ENCODE measurements around the gene S1PR2. TPM values are rescaled to one million over a fixed set of nuclear protein-coding genes. Genes with fewer than 3 reads are reported as not detected.
A peak's percentile ranks its signal among the peaks of the same experiment; 100 is the strongest.

S1PR2 gene, protein sequence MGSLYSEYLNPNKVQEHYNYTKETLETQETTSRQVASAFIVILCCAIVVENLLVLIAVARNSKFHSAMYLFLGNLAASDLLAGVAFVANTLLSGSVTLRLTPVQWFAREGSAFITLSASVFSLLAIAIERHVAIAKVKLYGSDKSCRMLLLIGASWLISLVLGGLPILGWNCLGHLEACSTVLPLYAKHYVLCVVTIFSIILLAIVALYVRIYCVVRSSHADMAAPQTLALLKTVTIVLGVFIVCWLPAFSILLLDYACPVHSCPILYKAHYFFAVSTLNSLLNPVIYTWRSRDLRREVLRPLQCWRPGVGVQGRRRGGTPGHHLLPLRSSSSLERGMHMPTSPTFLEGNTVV
- total RNA-seq = 10 to 100 TPM in 2 of 4 donors, 1 to 10 TPM in 2; 4.7 to 18.8 (median 9.5) TPM
- 3.5 TPM for polyA plus RNA-seq
- long read RNA-seq, donor 1, partial matches to known transcripts = 4 of 5 reads
- long read RNA-seq, donor 1, other reads (novel, unspliced or antisense) = 1 of 5 reads
- long read RNA-seq, donor 2, partial matches to known transcripts = 0 of 2 reads
- long read RNA-seq, donor 2, other reads (novel, unspliced or antisense) = 2 of 2 reads
- long read RNA-seq, donor 3, partial matches to known transcripts = 0 of 11 reads
- long read RNA-seq, donor 3, other reads (novel, unspliced or antisense) = 11 of 11 reads
- long read RNA-seq, donor 4, partial matches to known transcripts = 0 of 1 reads
- long read RNA-seq, donor 4, other reads (novel, unspliced or antisense) = 1 of 1 reads

DNA sequence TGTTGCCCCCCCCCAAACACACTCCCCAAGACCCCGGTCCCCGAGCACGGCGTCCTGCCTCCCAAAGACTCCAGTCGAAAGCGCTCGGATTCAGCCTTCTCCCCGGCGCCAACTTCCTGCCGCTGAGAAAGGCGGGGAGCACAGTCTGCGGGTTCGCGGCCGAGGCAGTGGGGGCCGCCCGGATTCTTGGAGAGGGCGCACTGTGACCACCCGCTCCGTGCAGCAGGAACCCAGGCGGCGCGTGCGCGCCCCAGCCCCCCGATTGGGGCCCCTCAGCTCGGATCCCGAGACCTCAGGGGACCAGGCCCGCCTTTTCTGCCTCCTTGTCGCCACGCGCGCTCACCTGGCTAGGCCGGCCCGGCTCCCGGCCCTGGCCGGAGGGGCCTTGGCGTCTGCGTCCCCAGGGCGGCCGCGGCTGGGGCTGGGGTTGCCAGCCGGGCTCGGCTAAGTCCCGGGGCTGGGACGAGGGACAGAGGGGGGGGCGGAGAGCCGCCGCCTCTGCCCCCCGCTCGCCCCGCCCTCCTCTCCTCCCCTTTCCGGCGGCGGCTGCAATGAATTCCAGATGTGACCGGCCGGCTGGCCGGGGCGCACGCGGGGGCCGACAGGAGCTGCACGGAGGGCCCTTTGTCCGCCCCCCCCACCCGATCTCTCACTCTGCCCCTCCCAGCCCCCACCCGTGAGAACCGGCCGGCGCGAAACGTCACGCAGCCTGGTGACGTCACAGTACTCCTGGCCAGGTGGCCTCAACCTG is at the start of gene S1PR2:
Gene S1PR2, minus strand, starts transcription at position 471 of the 751 bp plus-strand sequence. CDS start 6,426 bp downstream, outside the sequence.
- peak within 1 kb of the TSS; percentile 97 for H3K4me3 ChIP-seq (ENCODE audit: low read length)
- no peaks in the 10 kb centered on the region for H3K27me3 ChIP-seq (ENCODE audit: control insufficient read depth, insufficient read depth)
- peak; percentile 73 to 74 for ATAC-seq
- intact Hi-C loops (cut with DNase I) = loop anchor here in 1 of 4 donors (10.0 kb wide), 1 partner anchor 126 kb away; the partner anchor contains the start of genes ANGPTL6 and PPAN
- no peaks in the 10 kb centered on the region for H3K9me3 ChIP-seq (ENCODE audit: control insufficient read depth, low read length)
- DNase-seq = peak; percentile 90 to 95 (median 95)
- H3K4me1 ChIP-seq (ENCODE audit: control insufficient read depth, insufficient read depth, low read length) = peaks cover 4% of the 10 kb centered on the region
- peak within 1 kb of the TSS; percentile 87 for H3K27ac ChIP-seq (ENCODE audit: low read length)
- WGBS = under 1% methylated on average over 73 of the region's 73 CpGs

DNA sequence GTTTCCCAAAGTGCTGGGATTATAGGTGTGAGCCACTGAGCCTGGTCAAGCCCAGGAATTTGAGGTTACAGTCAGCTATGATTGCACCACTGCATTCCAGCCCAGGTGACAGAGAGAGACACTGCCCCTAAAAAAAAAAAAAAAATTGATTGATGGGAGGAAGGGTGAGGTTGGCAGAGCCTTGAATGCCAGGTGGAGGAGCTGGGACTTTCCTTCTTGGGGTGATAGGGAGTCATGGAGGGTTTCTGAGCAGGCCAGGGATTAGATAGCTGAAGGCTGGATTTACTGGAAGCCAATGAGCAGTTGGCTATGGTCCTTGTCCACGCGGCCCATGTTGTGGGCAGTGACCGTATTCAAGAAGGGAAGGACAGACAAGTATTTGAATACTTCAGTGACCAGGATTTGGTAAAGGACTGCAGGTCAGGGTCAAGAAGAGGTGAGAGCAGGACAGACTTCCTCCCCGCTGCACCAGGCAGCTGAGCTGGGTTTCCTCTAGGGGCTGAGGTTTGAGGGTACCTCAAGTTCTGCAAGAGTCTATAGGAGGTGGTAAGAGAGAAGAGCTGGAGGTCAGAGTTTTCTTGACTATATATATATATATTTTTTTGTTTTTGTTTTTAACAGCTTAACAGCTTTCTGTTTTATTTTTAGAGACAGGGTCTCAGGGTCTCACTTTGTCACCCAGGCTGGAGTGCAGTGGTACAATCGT is 48.8 kb upstream of the S1PR2 start:
- DNase-seq = no peak
- Histone ChIP-seq H3K27ac (ENCODE audit: low read length) (no peak overlapping the region), H3K27me3 (ENCODE audit: control insufficient read depth, insufficient read depth) (no peaks in the 10 kb centered on the region), H3K4me3 (ENCODE audit: low read length) (no peak overlapping the region), H3K9me3 (ENCODE audit: control insufficient read depth, low read length) (no peaks in the 10 kb centered on the region), H3K4me1 (ENCODE audit: control insufficient read depth, insufficient read depth, low read length) (no peaks in the 10 kb centered on the region)
- intact Hi-C loops (cut with DNase I) = loop anchor here in 2 of 4 donors (10.0 kb wide), 2 partner anchors 45 to 55 kb away; partner anchors contain the start of genes ICAM3 (in 1 of the 2) and RAVER1 (in 1 of the 2)
- ATAC-seq = no peak
- WGBS = 83% methylated on average over 5 of the region's 5 CpGs

DNA sequence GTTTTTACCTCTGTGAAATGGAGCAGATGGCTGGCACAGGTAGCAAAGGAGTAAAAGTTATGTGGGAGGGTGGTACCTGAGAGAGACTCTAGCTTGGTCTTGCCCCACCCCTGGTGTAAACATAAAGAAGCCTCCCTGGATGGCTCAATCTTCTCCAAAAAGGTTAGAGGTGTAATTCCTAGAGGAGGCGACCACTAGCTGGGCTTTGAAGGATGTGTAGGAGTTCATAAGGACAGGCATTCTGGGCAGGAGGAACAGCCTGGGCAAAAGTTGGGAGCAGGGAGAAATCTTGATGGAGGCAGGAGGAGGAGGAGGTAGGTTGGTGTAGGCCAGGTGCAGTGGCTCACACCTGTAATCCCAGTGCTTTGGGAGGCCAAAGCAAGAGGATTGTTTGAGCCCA is 47.8 kb upstream of the S1PR2 start:
- H3K27me3 ChIP-seq (ENCODE audit: control insufficient read depth, insufficient read depth) = no peaks in the 10 kb centered on the region
- WGBS = 98% methylated on average over 1 of the region's 1 CpG
- H3K27ac ChIP-seq (ENCODE audit: low read length) = no peak overlapping the region
- ATAC-seq = no peak
- H3K4me3 ChIP-seq (ENCODE audit: low read length) = no peak overlapping the region
- no peak for DNase-seq
- intact Hi-C loops (cut with DNase I) = loop anchor here in 2 of 4 donors (10.0 kb wide), 2 partner anchors 46 to 56 kb away; partner anchors contain the start of genes ICAM3 (in 1 of the 2) and RAVER1 (in 1 of the 2)
- no peaks in the 10 kb centered on the region for H3K9me3 ChIP-seq (ENCODE audit: control insufficient read depth, low read length)
- no peaks in the 10 kb centered on the region for H3K4me1 ChIP-seq (ENCODE audit: control insufficient read depth, insufficient read depth, low read length)

DNA sequence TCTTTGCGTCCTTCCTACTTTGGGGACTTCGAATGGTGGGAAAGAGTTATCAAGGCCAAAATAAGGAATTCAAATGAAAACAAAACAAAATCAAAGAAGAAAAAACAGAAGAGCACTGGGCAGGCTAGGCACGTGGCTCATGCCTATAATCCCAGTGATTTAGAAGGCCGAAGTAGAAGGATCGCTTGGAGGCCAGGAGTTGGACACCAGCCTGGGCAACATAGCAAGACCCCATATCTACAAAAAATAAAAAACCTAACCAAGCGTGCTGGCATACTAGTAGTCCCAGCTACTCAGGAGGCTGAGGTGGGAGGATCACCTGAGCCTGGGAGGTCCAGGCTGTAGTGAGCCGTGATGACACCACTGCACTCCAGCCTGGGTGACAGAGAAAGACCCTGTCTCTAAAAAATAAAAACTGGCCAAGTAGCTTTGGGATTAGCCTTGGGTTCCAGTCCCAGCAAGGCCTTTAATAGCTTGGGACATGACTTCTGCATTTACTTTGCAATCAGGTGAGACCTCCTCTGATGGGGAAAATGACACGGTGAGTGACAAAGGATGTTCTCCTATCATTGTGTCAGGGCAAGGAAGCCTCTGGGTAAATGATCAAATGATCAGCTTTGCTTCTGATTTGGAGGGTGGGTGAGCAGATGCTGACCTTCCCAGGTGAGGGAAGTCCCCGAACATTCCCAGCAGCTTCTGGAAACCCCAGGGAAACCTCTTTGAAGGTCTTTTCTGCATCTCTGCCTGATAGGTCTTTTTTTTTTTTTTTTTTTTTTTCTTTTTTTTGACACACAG is 46.9 kb upstream of the S1PR2 start:
- 92% methylated on average over 9 of the region's 9 CpGs for WGBS
- Histone ChIP-seq H3K4me1 (ENCODE audit: control insufficient read depth, insufficient read depth, low read length) (no peaks in the 10 kb centered on the region), H3K4me3 (ENCODE audit: low read length) (no peak overlapping the region), H3K9me3 (ENCODE audit: control insufficient read depth, low read length) (no peaks in the 10 kb centered on the region), H3K27me3 (ENCODE audit: control insufficient read depth, insufficient read depth) (no peaks in the 10 kb centered on the region), H3K27ac (ENCODE audit: low read length) (no peak overlapping the region)
- ATAC-seq (no peak), DNase-seq (no peak)
- intact Hi-C loops (cut with DNase I) = loop anchor here in 2 of 4 donors (10.0 kb wide), 2 partner anchors 47 to 57 kb away; partner anchors contain the start of genes ICAM3 (in 1 of the 2) and RAVER1 (in 1 of the 2)

DNA sequence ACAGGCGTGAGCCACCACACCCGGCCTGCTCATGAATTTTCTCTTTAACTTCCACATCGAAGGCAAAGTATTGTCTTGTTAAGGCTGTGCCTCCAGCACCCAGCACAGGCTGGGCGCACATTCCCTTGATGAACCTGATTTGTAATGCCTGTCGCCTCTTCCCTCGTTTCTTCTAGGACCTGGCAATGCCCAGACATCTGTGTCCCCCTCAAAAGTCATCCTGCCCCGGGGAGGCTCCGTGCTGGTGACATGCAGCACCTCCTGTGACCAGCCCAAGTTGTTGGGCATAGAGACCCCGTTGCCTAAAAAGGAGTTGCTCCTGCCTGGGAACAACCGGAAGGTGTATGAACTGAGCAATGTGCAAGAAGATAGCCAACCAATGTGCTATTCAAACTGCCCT is 43.5 kb upstream of the S1PR2 start:
- H3K27me3 ChIP-seq (ENCODE audit: control insufficient read depth, insufficient read depth) = no peaks in the 10 kb centered on the region
- intact Hi-C loops (cut with DNase I) = loop anchor here in 2 of 4 donors (10.0 kb wide), 2 partner anchors 50 to 60 kb away; partner anchors contain the start of genes ICAM3 (in 1 of the 2) and RAVER1 (in 1 of the 2)

DNA sequence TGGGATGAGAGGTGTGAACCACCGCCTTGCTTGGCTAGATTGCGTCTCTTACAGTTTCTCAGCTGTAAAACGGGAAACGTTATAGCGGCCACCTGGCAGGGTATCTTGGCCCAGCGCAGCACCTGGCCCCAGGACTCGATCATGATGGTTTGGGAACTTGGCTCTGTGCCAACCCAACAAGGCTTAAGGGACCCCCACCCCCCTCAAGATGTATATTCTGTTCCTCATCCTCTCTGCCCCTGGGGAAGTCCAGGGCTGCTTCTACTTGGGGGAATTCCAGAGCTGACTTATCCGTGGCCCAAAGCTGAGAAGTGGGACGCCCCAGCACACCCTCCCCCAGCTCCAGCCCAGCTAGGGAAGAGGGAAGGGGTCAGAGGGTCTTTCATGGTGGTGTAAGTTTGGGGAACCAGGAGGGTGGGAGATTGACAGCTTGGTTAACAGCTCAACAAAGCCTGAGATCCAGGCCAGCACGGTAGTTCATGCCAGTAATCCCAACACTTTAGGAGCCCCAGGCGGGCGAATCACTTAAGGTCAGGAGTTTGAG is 40.5 kb upstream of the S1PR2 start:
- Histone ChIP-seq H3K9me3 (ENCODE audit: control insufficient read depth, low read length) (no peaks in the 10 kb centered on the region), H3K27me3 (ENCODE audit: control insufficient read depth, insufficient read depth) (no peaks in the 10 kb centered on the region), H3K4me3 (ENCODE audit: low read length) (peak overlapping the region; percentile 33), H3K4me1 (ENCODE audit: control insufficient read depth, insufficient read depth, low read length) (no peaks in the 10 kb centered on the region), H3K27ac (ENCODE audit: low read length) (peak overlapping the region; percentile 25)
- intact Hi-C loops (cut with DNase I) = loop anchor here in 2 of 4 donors (10.0 kb wide), 2 partner anchors 53 to 63 kb away; partner anchors contain the start of genes ICAM3 (in 1 of the 2) and RAVER1 (in 1 of the 2)
- ATAC-seq (peak in 1 of 2 donors; percentile 3), DNase-seq (peak in 2 of 3 donors; percentile 60 to 73)
- WGBS = 29% methylated on average over 12 of the region's 12 CpGs

More for the DNA sequence above, 43.5 kb upstream of the S1PR2 start:
- Histone ChIP-seq H3K4me3 (ENCODE audit: low read length) (no peak overlapping the region), H3K9me3 (ENCODE audit: control insufficient read depth, low read length) (no peaks in the 10 kb centered on the region), H3K4me1 (ENCODE audit: control insufficient read depth, insufficient read depth, low read length) (no peaks in the 10 kb centered on the region), H3K27ac (ENCODE audit: low read length) (no peak overlapping the region)
- ATAC-seq (no peak), DNase-seq (no peak)
- 84% methylated on average over 10 of the region's 10 CpGs for WGBS

DNA sequence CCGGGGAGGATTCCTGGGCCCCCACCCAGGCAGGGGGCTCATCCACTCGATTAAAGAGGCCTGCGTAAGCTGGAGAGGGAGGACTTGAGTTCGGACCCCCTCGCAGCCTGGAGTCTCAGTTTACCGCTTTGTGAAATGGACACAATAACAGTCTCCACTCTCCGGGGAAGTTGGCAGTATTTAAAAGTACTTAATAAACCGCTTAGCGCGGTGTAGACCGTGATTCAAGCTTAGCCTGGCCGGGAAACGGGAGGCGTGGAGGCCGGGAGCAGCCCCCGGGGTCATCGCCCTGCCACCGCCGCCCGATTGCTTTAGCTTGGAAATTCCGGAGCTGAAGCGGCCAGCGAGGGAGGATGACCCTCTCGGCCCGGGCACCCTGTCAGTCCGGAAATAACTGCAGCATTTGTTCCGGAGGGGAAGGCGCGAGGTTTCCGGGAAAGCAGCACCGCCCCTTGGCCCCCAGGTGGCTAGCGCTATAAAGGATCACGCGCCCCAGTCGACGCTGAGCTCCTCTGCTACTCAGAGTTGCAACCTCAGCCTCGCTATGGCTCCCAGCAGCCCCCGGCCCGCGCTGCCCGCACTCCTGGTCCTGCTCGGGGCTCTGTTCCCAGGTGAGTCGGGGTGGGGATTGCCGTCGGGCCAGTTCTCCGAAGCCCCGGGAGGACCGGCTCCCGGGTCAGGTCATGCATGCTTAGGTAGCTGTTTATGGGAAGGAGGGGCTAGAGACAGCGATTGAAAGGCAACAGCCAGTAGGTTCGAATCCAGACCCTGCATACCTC is 39.7 kb upstream of the S1PR2 start, which contains the start of gene ICAM1:
Gene ICAM1, plus strand, starts transcription at position 505 of the 779 bp plus-strand sequence. Its CDS starts 40 bp downstream, at position 545.
- Histone ChIP-seq H3K4me1 (ENCODE audit: control insufficient read depth, insufficient read depth, low read length) (no peaks in the 10 kb centered on the region), H3K9me3 (ENCODE audit: control insufficient read depth, low read length) (no peaks in the 10 kb centered on the region), H3K4me3 (ENCODE audit: low read length) (peak within 1 kb of the TSS; percentile 33), H3K27ac (ENCODE audit: low read length) (peak within 1 kb of the TSS; percentile 81), H3K27me3 (ENCODE audit: control insufficient read depth, insufficient read depth) (no peaks in the 10 kb centered on the region)
- peak; percentile 91 to 94 (median 94) for DNase-seq
- WGBS = 3% methylated on average over 51 of the region's 51 CpGs
- intact Hi-C loops (cut with DNase I) = loop anchor here in 2 of 4 donors (10.0 kb wide), 2 partner anchors 54 to 64 kb away; partner anchors contain the start of genes ICAM3 (in 1 of the 2) and RAVER1 (in 1 of the 2)
- peak; percentile 78 to 83 for ATAC-seq

DNA sequence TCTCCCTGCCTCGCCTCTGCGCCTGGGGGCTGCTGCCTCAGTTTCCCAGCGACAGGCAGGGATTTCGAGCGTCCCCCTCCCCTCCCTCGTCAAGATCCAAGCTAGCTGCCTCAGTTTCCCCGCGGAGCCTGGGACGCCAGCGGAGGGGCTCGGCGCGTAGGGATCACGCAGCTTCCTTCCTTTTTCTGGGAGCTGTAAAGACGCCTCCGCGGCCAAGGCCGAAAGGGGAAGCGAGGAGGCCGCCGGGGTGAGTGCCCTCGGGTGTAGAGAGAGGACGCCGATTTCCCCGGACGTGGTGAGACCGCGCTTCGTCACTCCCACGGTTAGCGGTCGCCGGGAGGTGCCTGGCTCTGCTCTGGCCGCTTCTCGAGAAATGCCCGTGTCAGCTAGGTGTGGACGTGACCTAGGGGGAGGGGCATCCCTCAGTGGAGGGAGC is 39.1 kb upstream of the S1PR2 start:
- no peaks in the 10 kb centered on the region for H3K4me1 ChIP-seq (ENCODE audit: control insufficient read depth, insufficient read depth, low read length)
- intact Hi-C loops (cut with DNase I) = loop anchor here in 2 of 4 donors (10.0 kb wide), 2 partner anchors 55 to 65 kb away; partner anchors contain the start of genes ICAM3 (in 1 of the 2) and RAVER1 (in 1 of the 2)

More for the DNA sequence above, 39.1 kb upstream of the S1PR2 start:
- peak overlapping the region; percentile 33 for H3K4me3 ChIP-seq (ENCODE audit: low read length)
- WGBS = 4% methylated on average over 37 of the region's 37 CpGs
- ATAC-seq (peak; percentile 65 to 66), DNase-seq (peak; percentile 78 to 90 (median 88))
- H3K27me3 ChIP-seq (ENCODE audit: control insufficient read depth, insufficient read depth) = no peaks in the 10 kb centered on the region
- H3K27ac ChIP-seq (ENCODE audit: low read length) = peak overlapping the region; percentile 81
- no peaks in the 10 kb centered on the region for H3K9me3 ChIP-seq (ENCODE audit: control insufficient read depth, low read length)

All from right cardiac atrium (tissue), 5 donors.